Breast epithelium (tissue), 3 donors: Measurements from ENCODE around the gene TMSB15C.
"Not testable (repeated sequence)": the region's sequence is repeated elsewhere in the genome, so short reads cannot be mapped to it uniquely, and the experiment has no call there.

Source experiments
- POLR2A ChIP-seq: fragments of 450-650 bp; IDR thresholded peaks from one replicate; pipeline ENCODE4 v1.6.1; 2016; ENCODE audit warnings: antibody characterized with exemption, mild to moderate bottlenecking, moderate library complexity
- POLR2AphosphoS5 ChIP-seq, 3 donors: sonication (generic); formaldehyde crosslinking; IDR thresholded peaks; one replicate each; pipeline ENCODE4 v1.6.1; 2017; ENCODE audit warnings: antibody characterized with exemption in 3 of 3
- TF ChIP-seq, protein P1 (sequence below), 3 donors: fragments of 450-650 bp; IDR thresholded peaks; one replicate each; pipeline ENCODE4 v1.5.1; 2016 to 2017; ENCODE audit warnings: antibody characterized with exemption in 3 of 3, mild to moderate bottlenecking in 3 of 3, moderate library complexity in 3 of 3

DNA sequence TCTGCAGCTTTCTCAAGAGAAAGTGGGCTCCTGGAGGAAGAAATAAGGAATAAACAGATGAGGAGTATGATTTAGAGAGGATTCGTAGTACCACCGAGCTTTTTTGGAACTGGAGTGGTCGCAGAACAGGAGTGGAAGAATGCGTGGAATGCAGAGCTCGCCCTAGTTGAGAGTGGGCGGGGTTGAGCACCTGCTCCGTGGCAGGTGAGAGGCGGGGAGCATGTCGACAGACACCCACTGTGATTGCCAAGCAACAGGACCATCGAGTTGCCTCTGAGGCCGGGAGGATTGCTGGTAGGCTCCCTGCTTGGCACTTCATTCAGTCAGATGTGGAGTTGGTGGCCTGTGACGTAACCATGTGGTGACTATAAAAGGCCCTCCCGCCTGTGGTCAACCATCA is 21.1 kb downstream of the TMSB15C start:
- not testable (repeated sequence) for TF ChIP-seq POLR2AphosphoS5 (IDR thresholded peaks at IDR 0.05); POLR2A
- TF ChIP-seq, protein P1, sequence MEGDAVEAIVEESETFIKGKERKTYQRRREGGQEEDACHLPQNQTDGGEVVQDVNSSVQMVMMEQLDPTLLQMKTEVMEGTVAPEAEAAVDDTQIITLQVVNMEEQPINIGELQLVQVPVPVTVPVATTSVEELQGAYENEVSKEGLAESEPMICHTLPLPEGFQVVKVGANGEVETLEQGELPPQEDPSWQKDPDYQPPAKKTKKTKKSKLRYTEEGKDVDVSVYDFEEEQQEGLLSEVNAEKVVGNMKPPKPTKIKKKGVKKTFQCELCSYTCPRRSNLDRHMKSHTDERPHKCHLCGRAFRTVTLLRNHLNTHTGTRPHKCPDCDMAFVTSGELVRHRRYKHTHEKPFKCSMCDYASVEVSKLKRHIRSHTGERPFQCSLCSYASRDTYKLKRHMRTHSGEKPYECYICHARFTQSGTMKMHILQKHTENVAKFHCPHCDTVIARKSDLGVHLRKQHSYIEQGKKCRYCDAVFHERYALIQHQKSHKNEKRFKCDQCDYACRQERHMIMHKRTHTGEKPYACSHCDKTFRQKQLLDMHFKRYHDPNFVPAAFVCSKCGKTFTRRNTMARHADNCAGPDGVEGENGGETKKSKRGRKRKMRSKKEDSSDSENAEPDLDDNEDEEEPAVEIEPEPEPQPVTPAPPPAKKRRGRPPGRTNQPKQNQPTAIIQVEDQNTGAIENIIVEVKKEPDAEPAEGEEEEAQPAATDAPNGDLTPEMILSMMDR (IDR thresholded peaks at IDR 0.05) = not testable (repeated sequence)
